Measurements from ENCODE around the gene TAS2R4. TPM values are rescaled to one million over a fixed set of nuclear protein-coding genes. Genes with fewer than 3 reads are reported as not detected.
"Not testable (repeated sequence)": the region's sequence is repeated elsewhere in the genome, so short reads cannot be mapped to it uniquely, and the experiment has no call there.

TAS2R4 gene
- total RNA-seq, 3 donors from 2014 or later (not counting 1 experiment from before 2014, with no cell fraction given): 0.16 to 0.83 (median 0.59) TPM

DNA sequence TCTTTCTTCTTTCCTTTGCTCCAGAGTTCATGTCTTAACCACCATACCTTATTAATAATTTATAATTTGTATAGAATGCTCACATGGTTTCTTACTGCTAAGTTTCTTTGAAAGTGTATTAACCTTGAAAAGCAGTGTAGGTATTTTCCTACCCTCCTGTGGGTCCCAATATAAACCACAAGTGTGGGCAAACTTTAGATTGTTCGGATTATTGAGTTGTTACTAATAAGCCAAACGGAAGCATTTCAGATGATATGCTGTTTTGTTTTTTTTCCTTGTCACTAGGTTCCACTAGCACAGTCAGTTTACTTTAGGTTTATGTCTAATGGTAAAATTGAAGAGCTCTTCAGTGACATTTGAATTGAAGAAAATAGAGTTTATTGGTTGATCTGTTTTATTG, 28.1 kb upstream of the TAS2R4 start:
- Mint-ChIP-seq H3K36me3 (peaks cover 46% of the 10 kb centered on the region), H3K27ac (no peak overlapping the region), H3K4me1 (no peaks in the 10 kb centered on the region), H3K9me3 (peaks cover 2 to 10% of the 10 kb centered on the region in 2 donors), H3K4me3 (no peak overlapping the region), H3K27me3 (ENCODE audit: low read depth in 2 of 2) (no peaks in the 10 kb centered on the region)
- ATAC-seq: no peak
- 94% methylated on average over 2 of the region's 2 CpGs for WGBS (ENCODE audit: insufficient coverage)
- Histone ChIP-seq H3K9me3 (ENCODE audit: control insufficient read depth, insufficient read depth, low read length) (peaks cover 20% of the 10 kb centered on the region), H3K27me3 (ENCODE audit: control insufficient read depth, insufficient read depth, low read length) (no peaks in the 10 kb centered on the region), H3K4me1 (ENCODE audit: control insufficient read depth, insufficient read depth, low read length) (no peaks in the 10 kb centered on the region), H3K4me3 (ENCODE audit: low read length) (no peak overlapping the region), H3K36me3 (ENCODE audit: control insufficient read depth, insufficient read depth, low read length) (peaks cover 88% of the 10 kb centered on the region), H3K27ac (ENCODE audit: low read length) (no peak overlapping the region)
- intact Hi-C loops (cut with micrococcal nuclease): no loop called here
- DNase-seq: no peak
- TF ChIP-seq, protein P1, sequence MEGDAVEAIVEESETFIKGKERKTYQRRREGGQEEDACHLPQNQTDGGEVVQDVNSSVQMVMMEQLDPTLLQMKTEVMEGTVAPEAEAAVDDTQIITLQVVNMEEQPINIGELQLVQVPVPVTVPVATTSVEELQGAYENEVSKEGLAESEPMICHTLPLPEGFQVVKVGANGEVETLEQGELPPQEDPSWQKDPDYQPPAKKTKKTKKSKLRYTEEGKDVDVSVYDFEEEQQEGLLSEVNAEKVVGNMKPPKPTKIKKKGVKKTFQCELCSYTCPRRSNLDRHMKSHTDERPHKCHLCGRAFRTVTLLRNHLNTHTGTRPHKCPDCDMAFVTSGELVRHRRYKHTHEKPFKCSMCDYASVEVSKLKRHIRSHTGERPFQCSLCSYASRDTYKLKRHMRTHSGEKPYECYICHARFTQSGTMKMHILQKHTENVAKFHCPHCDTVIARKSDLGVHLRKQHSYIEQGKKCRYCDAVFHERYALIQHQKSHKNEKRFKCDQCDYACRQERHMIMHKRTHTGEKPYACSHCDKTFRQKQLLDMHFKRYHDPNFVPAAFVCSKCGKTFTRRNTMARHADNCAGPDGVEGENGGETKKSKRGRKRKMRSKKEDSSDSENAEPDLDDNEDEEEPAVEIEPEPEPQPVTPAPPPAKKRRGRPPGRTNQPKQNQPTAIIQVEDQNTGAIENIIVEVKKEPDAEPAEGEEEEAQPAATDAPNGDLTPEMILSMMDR (IDR thresholded peaks at IDR 0.05): no peak

DNA sequence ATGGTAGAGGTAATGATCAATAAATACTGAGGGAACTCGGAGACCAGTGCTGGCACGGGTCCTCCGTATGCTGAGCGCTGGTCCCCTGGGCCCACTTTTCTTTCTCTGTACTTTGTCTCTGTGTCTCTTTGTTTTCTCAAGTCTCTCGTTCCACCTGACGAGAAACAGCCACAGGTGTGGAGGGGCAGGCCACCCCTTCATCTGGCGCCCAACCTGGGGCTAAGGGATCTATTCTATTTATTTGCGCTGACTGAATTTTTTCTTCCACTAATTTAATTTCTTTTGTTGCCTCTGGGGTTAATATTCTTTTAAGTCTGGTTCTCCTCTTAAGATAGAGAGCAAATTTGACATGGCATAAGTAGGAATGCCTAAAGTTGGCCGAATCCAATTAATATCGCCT, 24.6 kb upstream of the TAS2R4 start:
- H3K27ac ChIP-seq (ENCODE audit: low read length); DNase-seq; H3K27ac Mint-ChIP-seq; H3K4me3 Mint-ChIP-seq; H3K27me3 ChIP-seq (ENCODE audit: control insufficient read depth, insufficient read depth, low read length); ATAC-seq; intact Hi-C loops (cut with micrococcal nuclease); H3K4me3 ChIP-seq (ENCODE audit: low read length); H3K4me1 ChIP-seq (ENCODE audit: control insufficient read depth, insufficient read depth, low read length); H3K27me3 Mint-ChIP-seq (ENCODE audit: low read depth in 2 of 2): not testable (repeated sequence)
- 98% methylated on average over 7 of the region's 10 CpGs for WGBS (ENCODE audit: insufficient coverage)
- Mint-ChIP-seq H3K36me3 (peaks cover 51% of the 10 kb centered on the region), H3K4me1 (peaks cover 0 to 11% of the 10 kb centered on the region in 2 donors), H3K9me3 (peaks cover 2 to 10% of the 10 kb centered on the region in 2 donors)
- Histone ChIP-seq H3K9me3 (ENCODE audit: control insufficient read depth, insufficient read depth, low read length) (peaks cover 20% of the 10 kb centered on the region), H3K36me3 (ENCODE audit: control insufficient read depth, insufficient read depth, low read length) (peaks cover 68% of the 10 kb centered on the region)

DNA sequence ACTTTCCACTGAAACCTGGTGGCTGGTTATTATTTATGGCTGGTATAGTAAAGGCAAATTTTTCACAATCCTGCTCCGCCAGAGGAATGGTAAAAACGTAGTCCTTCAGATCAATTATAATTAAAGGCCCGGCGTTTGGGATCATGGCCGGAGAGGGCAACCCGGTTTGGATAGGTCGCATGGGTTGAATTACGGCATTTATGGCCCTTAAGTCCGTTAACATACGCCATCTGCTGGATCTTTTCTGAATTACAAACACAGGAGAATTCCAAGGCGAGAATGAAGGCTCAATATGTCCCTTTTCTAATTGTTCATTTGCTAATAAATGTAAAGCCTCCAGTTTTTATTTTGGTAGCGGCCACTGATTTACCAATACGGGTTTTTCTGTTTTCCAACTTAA, 23.8 kb upstream of the TAS2R4 start:
- H3K36me3 ChIP-seq (ENCODE audit: control insufficient read depth, insufficient read depth, low read length): peaks cover 73% of the 10 kb centered on the region
- ATAC-seq (no peak), DNase-seq (peak in 1 of 2 donors; percentile 30)
- no peaks in the 10 kb centered on the region for H3K4me1 ChIP-seq (ENCODE audit: control insufficient read depth, insufficient read depth, low read length)
- no peaks in the 10 kb centered on the region for H3K27me3 Mint-ChIP-seq (ENCODE audit: low read depth in 2 of 2)
- H3K4me3 Mint-ChIP-seq: no peak overlapping the region
- peaks cover 0 to 13% of the 10 kb centered on the region in 2 donors for H3K4me1 Mint-ChIP-seq
- peaks cover 2 to 10% of the 10 kb centered on the region in 2 donors for H3K9me3 Mint-ChIP-seq
- intact Hi-C loops (cut with micrococcal nuclease): no loop called here
- H3K4me3 ChIP-seq (ENCODE audit: low read length): no peak overlapping the region
- peaks cover 51% of the 10 kb centered on the region for H3K36me3 Mint-ChIP-seq
- peaks cover 20% of the 10 kb centered on the region for H3K9me3 ChIP-seq (ENCODE audit: control insufficient read depth, insufficient read depth, low read length)
- H3K27ac ChIP-seq (ENCODE audit: low read length): no peak overlapping the region
- TF ChIP-seq, protein P1 (IDR thresholded peaks at IDR 0.05): peak; percentile 43
- WGBS (ENCODE audit: insufficient coverage): 98% methylated on average over 13 of the region's 13 CpGs
- no peak overlapping the region for H3K27ac Mint-ChIP-seq
- no peaks in the 10 kb centered on the region for H3K27me3 ChIP-seq (ENCODE audit: control insufficient read depth, insufficient read depth, low read length)

DNA sequence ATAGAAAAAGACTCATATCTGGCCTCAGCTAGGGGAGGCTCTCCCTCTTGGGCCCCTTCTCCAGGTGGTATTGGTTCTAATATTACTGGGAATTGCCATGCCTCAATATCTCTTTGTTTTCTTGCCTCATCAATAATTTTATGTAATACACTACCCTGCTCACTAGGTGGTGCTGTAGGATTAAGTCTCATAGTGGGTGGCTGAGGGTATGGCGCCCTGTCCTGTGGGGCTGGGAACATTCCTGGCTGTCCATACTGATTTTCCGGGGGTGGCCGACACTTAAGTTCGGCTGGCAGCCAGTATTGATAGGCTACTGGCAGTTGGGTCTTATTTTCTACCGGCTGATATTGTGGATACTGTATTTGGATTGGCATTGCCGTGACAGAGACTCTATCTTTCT, 21.5 kb upstream of the TAS2R4 start:
- Mint-ChIP-seq H3K27me3 (ENCODE audit: low read depth in 2 of 2) (no peaks in the 10 kb centered on the region), H3K27ac (no peak overlapping the region), H3K36me3 (peaks cover 55% of the 10 kb centered on the region), H3K4me3 (no peak overlapping the region), H3K4me1 (peaks cover 0 to 15% of the 10 kb centered on the region in 2 donors), H3K9me3 (peaks cover 2 to 10% of the 10 kb centered on the region in 2 donors)
- WGBS (ENCODE audit: insufficient coverage): 96% methylated on average over 4 of the region's 6 CpGs
- no peak overlapping the region for H3K4me3 ChIP-seq (ENCODE audit: low read length)
- intact Hi-C loops (cut with micrococcal nuclease): no loop called here
- no peaks in the 10 kb centered on the region for H3K27me3 ChIP-seq (ENCODE audit: control insufficient read depth, insufficient read depth, low read length)
- ATAC-seq (peak in 1 of 3 donors; percentile 49), DNase-seq (peak in 1 of 2 donors; percentile 52)
- H3K36me3 ChIP-seq (ENCODE audit: control insufficient read depth, insufficient read depth, low read length): peaks cover 72% of the 10 kb centered on the region
- TF ChIP-seq, protein P1 (IDR thresholded peaks at IDR 0.05): no peak
- H3K27ac ChIP-seq (ENCODE audit: low read length): no peak overlapping the region
- peaks cover 20% of the 10 kb centered on the region for H3K9me3 ChIP-seq (ENCODE audit: control insufficient read depth, insufficient read depth, low read length)
- no peaks in the 10 kb centered on the region for H3K4me1 ChIP-seq (ENCODE audit: control insufficient read depth, insufficient read depth, low read length)
